Suppressor macrophage treated with lipopolysaccharide for 4 hours (primary cell): ENCODE measurements around the gene ANKH.
A peak's percentile ranks its signal among the peaks of the same experiment; 100 is the strongest.
"Not testable (repeated sequence)": the region's sequence is repeated elsewhere in the genome, so short reads cannot be mapped to it uniquely, and the experiment has no call there.

ENCODE experiments used
- DNase-seq: peaks from one replicate; pipeline ENCODE4 v3.0.0-alpha.2; 2020

The ANKH gene

GRCh38 chr5:14882658-14883580, 11.3 kb upstream of the ANKH start:
- no peak for DNase-seq

- no peak for DNase-seq
Measured at GRCh38 chr5:14881826-14882225, 10.2 kb upstream of the ANKH start.

- DNase-seq = peak; percentile 54
Measured at GRCh38 chr5:14880688-14881087, 9.1 kb upstream of the ANKH start.

DNA sequence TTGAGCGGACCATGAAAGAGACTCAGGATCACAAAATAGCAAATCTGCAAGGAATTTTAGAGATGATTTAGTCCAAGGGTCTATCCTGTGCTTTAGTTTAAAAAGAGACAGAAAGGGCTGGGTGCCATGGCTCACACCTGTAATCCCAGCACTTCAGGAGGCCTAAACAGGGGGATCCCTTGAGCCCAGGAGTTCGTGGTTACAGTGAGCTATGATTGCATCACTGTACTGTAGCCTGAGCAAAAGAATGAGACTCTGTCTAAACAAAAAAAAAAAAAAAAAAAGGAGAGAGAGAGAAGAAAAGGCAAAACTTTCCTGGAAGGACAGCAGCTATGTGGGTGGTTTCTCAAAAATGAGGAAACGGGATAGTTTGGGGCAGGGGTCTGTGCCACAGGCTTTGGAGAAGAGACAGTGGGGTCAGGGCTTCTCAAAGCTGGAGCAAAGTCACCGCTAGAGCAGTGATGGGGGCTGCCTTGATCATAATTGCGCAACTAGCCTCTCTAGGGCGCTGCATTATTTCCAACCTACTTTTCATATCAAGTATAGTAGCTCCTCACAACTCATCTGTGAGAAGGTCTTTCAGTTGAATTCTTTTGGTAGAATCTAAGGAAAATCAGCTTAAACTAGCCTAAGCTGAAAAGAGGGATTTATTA, 8.5 kb upstream of the ANKH start:
- DNase-seq = no peak

GRCh38 chr5:14879393-14879792, 7.8 kb upstream of the ANKH start:
- no peak for DNase-seq

DNA sequence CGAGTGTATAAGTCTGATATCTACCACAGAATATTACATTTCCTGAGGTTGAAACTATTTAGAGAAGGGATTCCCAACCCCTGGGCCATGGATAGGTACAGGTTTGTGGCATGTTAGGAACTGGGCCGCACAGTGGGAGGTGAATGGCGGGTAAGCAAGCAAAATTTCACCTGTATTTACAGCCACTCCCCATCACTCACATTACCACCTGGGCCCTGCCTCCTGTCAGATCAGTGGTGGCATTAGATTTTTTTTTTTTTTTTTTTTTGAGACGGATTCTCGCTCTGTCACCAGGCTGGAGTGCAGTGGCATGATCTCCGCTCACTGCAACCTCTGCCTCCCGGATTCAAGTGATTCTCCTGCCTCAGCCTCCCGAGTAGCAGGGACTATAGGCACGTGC, 6.6 kb upstream of the ANKH start:
- not testable (repeated sequence) for DNase-seq

DNA sequence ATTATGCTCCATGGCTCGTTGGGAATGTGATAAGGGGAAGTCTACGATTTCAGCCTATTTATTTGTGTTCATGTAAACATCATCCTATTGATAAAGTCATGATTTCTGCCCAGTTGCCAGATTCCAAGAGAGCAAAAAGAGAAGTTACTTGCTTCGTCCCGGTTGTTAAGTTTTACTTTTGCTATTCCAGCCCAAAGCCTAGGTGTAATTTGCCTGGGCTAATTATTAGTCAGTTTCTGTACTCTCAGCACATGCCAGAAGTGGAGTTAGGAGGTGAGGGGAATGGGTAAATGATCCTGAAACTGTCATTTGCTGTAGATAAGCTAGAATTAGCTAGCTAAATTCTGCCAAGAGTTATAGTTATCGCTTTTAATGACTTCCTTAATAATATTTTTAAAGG, 4.5 kb upstream of the ANKH start:
- no peak for DNase-seq

GRCh38 chr5:14873790-14874189, 2.2 kb upstream of the ANKH start:
- DNase-seq = no peak

GRCh38 chr5:14873093-14873492, 1.5 kb upstream of the ANKH start:
- DNase-seq = no peak

- DNase-seq = peak; percentile 54
Measured at GRCh38 chr5:14872070-14872989, 752 bp upstream of the ANKH start.

GRCh38 chr5:14870337-14871213, 1.0 kb downstream of the ANKH start:
- peak; percentile 28 for DNase-seq

DNA sequence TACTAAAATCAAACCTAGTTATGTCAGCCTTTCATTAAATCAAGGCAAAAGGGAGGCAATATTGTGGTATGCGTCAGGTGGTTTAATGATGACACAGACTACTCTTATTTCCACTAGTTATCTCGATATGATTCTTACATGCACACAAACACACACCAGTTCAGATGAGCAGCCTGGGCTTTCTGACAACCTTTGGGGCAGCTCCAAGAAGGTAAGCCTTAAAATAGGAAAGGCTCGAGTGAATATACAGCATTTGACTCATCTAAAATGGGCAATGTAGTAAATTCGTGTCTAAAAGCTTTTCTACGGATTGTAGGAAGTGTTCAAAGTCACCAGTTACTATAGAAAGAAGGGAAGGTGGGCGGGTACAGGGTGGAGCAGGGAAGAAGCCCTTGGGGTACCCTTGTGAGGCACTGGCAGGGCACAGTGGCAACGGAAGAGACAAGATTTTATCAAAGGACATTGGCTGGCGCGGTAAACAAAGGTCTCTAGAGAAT, 1.9 kb downstream of the ANKH start:
- DNase-seq = no peak

- DNase-seq = no peak
Measured at GRCh38 chr5:14869233-14869632, 2.3 kb downstream of the ANKH start.

GRCh38 chr5:14868771-14869170, 2.8 kb downstream of the ANKH start:
- no peak for DNase-seq

GRCh38 chr5:14864181-14864812, 7.3 kb downstream of the ANKH start:
- no peak for DNase-seq

GRCh38 chr5:14863105-14863504, 8.5 kb downstream of the ANKH start:
- no peak for DNase-seq

DNA sequence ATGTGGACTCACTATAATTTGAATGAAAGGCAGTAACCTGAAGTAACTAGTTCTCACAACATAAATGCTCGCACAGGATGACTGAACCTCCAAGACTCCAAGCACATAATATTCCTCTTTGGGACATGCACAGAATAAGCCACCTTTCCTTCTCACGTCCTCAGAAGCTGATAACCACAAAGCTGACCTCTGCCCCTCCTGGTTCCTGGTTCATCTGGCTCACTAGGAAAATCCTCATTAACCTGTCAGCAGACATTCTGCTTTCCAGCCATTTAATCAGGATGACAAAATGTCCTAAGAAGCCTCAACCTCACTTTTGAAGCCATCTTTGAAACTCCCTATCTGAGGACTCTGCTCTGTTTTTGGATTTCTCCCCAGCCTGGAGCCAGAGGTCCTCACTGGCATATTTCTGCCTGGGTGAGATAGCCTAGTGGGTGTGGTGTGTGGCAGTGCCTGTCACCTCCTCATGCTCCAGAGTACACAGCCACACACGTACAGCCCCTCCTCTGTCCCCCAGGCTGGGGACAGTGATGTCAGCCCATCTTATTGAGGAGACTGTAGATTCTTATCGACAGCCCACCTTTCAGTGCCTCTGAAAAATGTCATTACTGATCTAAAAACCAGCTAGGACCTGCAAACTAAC, 10.3 kb downstream of the ANKH start:
- no peak for DNase-seq

DNA sequence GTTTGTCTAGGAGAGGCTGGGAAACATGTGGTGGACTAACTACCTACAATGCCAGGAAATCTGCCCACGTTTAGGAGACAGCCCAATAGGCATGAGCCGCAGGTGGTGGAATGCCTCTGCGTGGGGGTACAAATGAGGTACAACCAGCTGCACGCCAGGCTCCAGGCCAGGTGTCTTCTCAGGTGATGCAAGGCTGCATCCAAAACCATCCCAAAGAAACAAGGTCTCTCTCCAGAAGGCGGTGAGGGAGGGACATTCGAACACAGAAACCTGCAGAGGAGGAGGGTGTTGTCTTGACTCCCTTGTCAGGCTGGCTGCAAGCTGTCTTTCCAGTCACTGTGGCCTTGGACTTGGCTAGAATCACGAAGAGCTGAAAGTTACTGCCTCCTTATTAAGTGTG, 11.6 kb downstream of the ANKH start:
- DNase-seq = no peak

- no peak for DNase-seq
Measured at GRCh38 chr5:14859150-14859549, 12.4 kb downstream of the ANKH start.

DNA sequence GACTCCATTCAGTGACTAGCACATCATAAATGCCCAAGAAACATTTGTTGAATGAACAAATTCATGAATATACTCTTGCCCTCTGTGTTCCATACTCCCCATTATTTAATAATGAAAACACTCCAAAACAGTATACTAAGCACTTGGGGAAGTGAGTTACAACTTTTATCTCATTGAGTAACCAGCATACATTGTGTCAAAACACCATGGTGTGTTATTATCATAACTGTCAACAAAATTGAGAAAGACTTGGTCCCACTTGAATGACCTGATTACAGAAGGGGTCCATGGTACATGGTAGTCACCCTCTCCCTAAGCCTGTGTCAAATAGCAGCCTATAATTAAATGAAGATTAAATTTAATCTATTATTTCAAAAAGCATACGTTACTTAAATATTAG, 16.2 kb downstream of the ANKH start:
- no peak for DNase-seq

DNA sequence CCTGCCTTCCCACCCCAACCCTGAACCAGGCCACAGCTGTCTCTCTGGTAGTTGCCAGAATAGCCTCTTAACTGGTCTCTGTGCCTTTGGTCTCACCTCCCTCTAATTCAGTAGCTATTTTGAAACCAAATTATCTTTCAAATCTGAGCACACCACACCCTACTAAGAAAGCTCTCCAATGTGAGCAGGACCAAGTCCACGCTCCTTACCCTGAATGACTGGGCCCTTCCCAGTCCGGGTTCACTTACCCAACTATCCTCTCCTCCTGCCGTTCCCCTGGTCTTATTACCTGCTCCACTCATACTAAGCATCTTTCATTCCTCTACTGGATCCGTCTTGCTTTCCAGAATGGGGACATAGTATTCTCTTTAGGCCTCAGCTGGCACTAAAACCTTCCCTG, 16.8 kb downstream of the ANKH start:
- DNase-seq = no peak
